H1 (cell line): Measurements from ENCODE around the gene DGKH. TPM values are rescaled to one million over a fixed set of nuclear protein-coding genes. Genes with fewer than 3 reads are reported as not detected.

Experiments used
- CTCF ChIA-PET: fragments of 300-600 bp; sonication (Branson Sonifier 250); formaldehyde crosslinking; loops from one replicate; lab custom pipeline; 2021; ENCODE audit not compliant: partially characterized antibody; lab: Charles Lee
- POLR2A ChIA-PET: fragments of 300-600 bp; sonication (Branson Sonifier 250); formaldehyde crosslinking; loops from one replicate; lab custom pipeline; 2021; ENCODE audit warnings: inconsistent platforms; ENCODE audit not compliant: partially characterized antibody; lab: Charles Lee
- DNase-seq, 2 experiments: peaks; one replicate each; pipeline versions ENCODE4 v3.0.0 to v3.0.0-alpha.2; 2010 to 2022; ENCODE audit warnings: low spot score in 2 of 2, low read depth in 1 of 2, mixed read lengths in 1 of 2
- FAIRE-seq: peaks from 2 replicates; lab custom pipeline; 2011; peaks lifted over from hg19 to GRCh38; lab: Jason Lieb, UNC
- H2AFZ ChIP-seq: 2 replicates; pipeline ENCODE4 v1.8.1; 2012; ENCODE audit warnings: low read length, inconsistent platforms
- H2AK5ac ChIP-seq: 2 replicates; pipeline ENCODE4 v1.6.1; 2013; ENCODE audit warnings: low read depth, low read length
- H2BK120ac ChIP-seq: replicated peaks from 2 replicates; pipeline ENCODE3; 2013; ENCODE audit warnings: low read depth, low read length, inconsistent platforms
- H2BK12ac ChIP-seq: 2 replicates; pipeline ENCODE4 v1.6.1; 2013; ENCODE audit warnings: low read depth, low read length
- H2BK15ac ChIP-seq: 2 replicates; pipeline ENCODE4 v1.6.1; 2013; ENCODE audit warnings: low read length
- H2BK20ac ChIP-seq: 2 replicates; pipeline ENCODE4 v1.6.1; 2013; ENCODE audit warnings: low read length
- H2BK5ac ChIP-seq: 2 replicates; pipeline ENCODE4 v1.6.1; 2013; ENCODE audit warnings: low read depth, low read length
- H3K14ac ChIP-seq: 2 replicates; pipeline ENCODE4 v1.6.1; 2013; ENCODE audit warnings: inconsistent platforms; ENCODE audit not compliant: insufficient read length
- H3K18ac ChIP-seq: 2 replicates; pipeline ENCODE4 v1.6.1; 2013; ENCODE audit warnings: low read length; ENCODE audit errors: extremely low read depth
- H3K23ac ChIP-seq: 2 replicates; pipeline ENCODE4 v1.6.1; 2013; ENCODE audit warnings: inconsistent platforms; ENCODE audit not compliant: insufficient read length
- H3K23me2 ChIP-seq: 2 replicates; pipeline ENCODE4 v1.6.1; 2013; ENCODE audit warnings: low read depth, low read length
- H3K27ac ChIP-seq: 2 replicates; pipeline ENCODE4 v1.6.1; 2011; ENCODE audit warnings: low read depth, low read length, inconsistent platforms
- H3K27me3 ChIP-seq, 4 experiments: replicated peaks in 1 of 4; 1 replicate in 1 of 4; 2 replicates in 3 of 4; pipeline versions ENCODE4 v1.6.1 to v1.8.1; 2011 to 2013; ENCODE audit warnings: low read length in 3 of 4, mild to moderate bottlenecking in 3 of 4, inconsistent platforms in 2 of 4, mixed read lengths in 2 of 4, moderate library complexity in 1 of 4; ENCODE audit not compliant: control insufficient read depth in 3 of 4, insufficient read depth in 3 of 4; ENCODE audit errors: extremely low read depth in 1 of 4
- H3K36me3 ChIP-seq, 4 experiments: 2 replicates each; pipeline versions ENCODE4 v1.6.1 to v1.8.1; 2011 to 2013; ENCODE audit warnings: mild to moderate bottlenecking in 4 of 4, low read length in 3 of 4, moderate library complexity in 2 of 4, control low read depth in 1 of 4, inconsistent platforms in 1 of 4; ENCODE audit not compliant: insufficient read depth in 4 of 4, control insufficient read depth in 2 of 4
- H3K4ac ChIP-seq: replicated peaks from 2 replicates; pipeline ENCODE3; 2013; ENCODE audit warnings: low read length, low read depth, mixed read lengths, inconsistent platforms; ENCODE audit not compliant: insufficient read length
- H3K4me1 ChIP-seq, 4 experiments: replicated peaks in 1 of 4; 1 replicate in 1 of 4; 2 replicates in 3 of 4; pipeline versions ENCODE4 v1.6.1 to v1.8.1; 2011 to 2013; ENCODE audit warnings: low read length in 3 of 4, inconsistent platforms in 2 of 4, mixed read lengths in 1 of 4; ENCODE audit not compliant: insufficient read depth in 4 of 4, control insufficient read depth in 3 of 4
- H3K4me2 ChIP-seq, 2 experiments: 2 replicates each; pipeline versions ENCODE4 v1.6.1 to v1.8.1; 2011 to 2013; ENCODE audit warnings: low read depth in 2 of 2, low read length in 2 of 2, control low read depth in 1 of 2, inconsistent platforms in 1 of 2, mild to moderate bottlenecking in 1 of 2; ENCODE audit not compliant: insufficient read depth in 1 of 2
- H3K4me3 ChIP-seq, 4 experiments: fragments of 200-600, 300-600 bp in 1 of 4; sonication (generic), shearing (Covaris generic), sonication (Bioruptor Twin) in 1 of 4; 2 replicates each; pipeline versions ENCODE4 v1.5.1 to v1.8.1; 2011 to 2016; ENCODE audit warnings: low read length in 4 of 4, low read depth in 3 of 4, control low read depth in 2 of 4, inconsistent platforms in 2 of 4, mild to moderate bottlenecking in 2 of 4, mixed read lengths in 1 of 4, moderate library complexity in 1 of 4; ENCODE audit not compliant: insufficient read depth in 2 of 4; ENCODE audit errors: extremely low read depth in 1 of 4
- H3K56ac ChIP-seq: replicated peaks from 2 replicates; pipeline ENCODE3; 2013; ENCODE audit warnings: low read depth, mild to moderate bottlenecking, mixed read lengths, low read length, inconsistent platforms; ENCODE audit not compliant: insufficient read length
- H3K79me1 ChIP-seq: 2 replicates; pipeline ENCODE4 v1.6.1; 2013; ENCODE audit warnings: low read depth, low read length, control low read depth
- H3K79me2 ChIP-seq, 2 experiments: 2 replicates each; pipeline versions ENCODE4 v1.6.1 to v1.8.1; 2012 to 2013; ENCODE audit warnings: low read length in 2 of 2, mild to moderate bottlenecking in 2 of 2, inconsistent platforms in 1 of 2; ENCODE audit not compliant: insufficient read depth in 2 of 2, control insufficient read depth in 1 of 2
- H3K9ac ChIP-seq, 4 experiments: replicated peaks in 1 of 4; 1 replicate in 1 of 4; 2 replicates in 3 of 4; pipeline versions ENCODE4 v1.6.1 to v1.8.1; 2011 to 2013; ENCODE audit warnings: low read depth in 3 of 4, low read length in 3 of 4, control low read depth in 2 of 4, mild to moderate bottlenecking in 2 of 4, moderate library complexity in 2 of 4, inconsistent platforms in 1 of 4; ENCODE audit errors: extremely low read depth in 1 of 4
- H3K9me3 ChIP-seq, 2 experiments: 2 replicates each; pipeline versions ENCODE4 v1.6.1 to v1.8.1; 2012 to 2013; ENCODE audit warnings: mild to moderate bottlenecking in 2 of 2, moderate library complexity in 2 of 2, control low read depth in 1 of 2, inconsistent platforms in 1 of 2, low read depth in 1 of 2, low read length in 1 of 2, mixed read lengths in 1 of 2; ENCODE audit not compliant: insufficient read depth in 2 of 2
- H4K20me1 ChIP-seq, 2 experiments: replicated peaks in 1 of 2; 2 replicates each; pipeline versions ENCODE3 to v1.8.1; 2011 to 2013; ENCODE audit warnings: inconsistent platforms in 2 of 2, low read length in 2 of 2, mild to moderate bottlenecking in 1 of 2; ENCODE audit not compliant: insufficient read depth in 2 of 2, control insufficient read depth in 1 of 2
- H4K5ac ChIP-seq: 2 replicates; pipeline ENCODE4 v1.6.1; 2013; ENCODE audit warnings: low read length, low read depth, mixed read lengths, inconsistent platforms; ENCODE audit not compliant: insufficient read length
- H4K8ac ChIP-seq: 2 replicates; pipeline ENCODE4 v1.8.0; 2013; ENCODE audit warnings: mild to moderate bottlenecking, moderate library complexity, low read length, inconsistent platforms; ENCODE audit not compliant: insufficient read depth; ENCODE audit errors: extremely low read depth
- H4K91ac ChIP-seq: replicated peaks from 2 replicates; pipeline ENCODE3; 2013; ENCODE audit warnings: low read length, mixed read lengths, inconsistent platforms; ENCODE audit not compliant: insufficient read length
- CBX5 ChIP-seq: fragments of 300-800, 300-1000 bp; sonication (generic); IDR thresholded peaks from 2 replicates; pipeline ENCODE4 v1.7.1; 2016; ENCODE audit warnings: antibody characterized with exemption, low read length, low read depth
- CHD2 ChIP-seq: IDR thresholded peaks from 2 replicates; pipeline ENCODE4 v1.6.1; 2012; ENCODE audit warnings: low read length, improper control_type of control experiment
- CTBP2 ChIP-seq: IDR thresholded peaks from 2 replicates; pipeline ENCODE4 v1.7.0; 2011; ENCODE audit warnings: borderline replicate concordance, mild to moderate bottlenecking, moderate library complexity, mixed read lengths, low read length; ENCODE audit not compliant: insufficient read depth, insufficient read length
- CTCF ChIP-seq, 3 experiments: IDR thresholded peaks; 1 replicate in 2 of 3; 2 replicates in 1 of 3; pipeline versions ENCODE4 v1.5.1 to v1.6.1; 2011; ENCODE audit warnings: low read length in 3 of 3, mild to moderate bottlenecking in 3 of 3, inconsistent platforms in 2 of 3, low read depth in 1 of 3, moderate library complexity in 1 of 3; ENCODE audit not compliant: insufficient read depth in 1 of 3; ENCODE audit errors: control extremely low read depth in 1 of 3
- PHF8 ChIP-seq: fragments of 200-600 bp; sonication (generic); conservative IDR thresholded peaks from 2 replicates; pipeline ENCODE4 v1.7.1; 2012; ENCODE audit warnings: low read depth, mild to moderate bottlenecking, inconsistent platforms, low read length, moderate library complexity
- USF2 ChIP-seq: IDR thresholded peaks from 2 replicates; pipeline ENCODE4 v1.6.1; 2011; ENCODE audit warnings: low read length, improper control_type of control experiment
- WGBS, 2 experiments: shearing (Covaris generic) in 1 of 2; methylation state at CpG; one replicate each; pipeline versions ENCODE4 v1.1.6 to v1.1.7; 2013 to 2015; ENCODE audit warnings: low lambda C conversion rate in 2 of 2, mixed read lengths in 2 of 2, inconsistent platforms in 1 of 2, low coverage in 1 of 2, missing lambda C conversion rate in 1 of 2; ENCODE audit not compliant: insufficient replicate concordance in 2 of 2, insufficient coverage in 1 of 2, insufficient read length in 1 of 2; ENCODE audit errors: extremely low coverage in 1 of 2, missing lambda C conversion rate in 1 of 2; 5-methylcytosine and 5-hydroxymethylcytosine counted together
- polyA plus RNA-seq, 7 experiments: library from polyadenylated mRNA; depleted of rRNA in 3 of 7; stranded (reverse) in 5 of 7; unstranded in 2 of 7; fragments of >200 nt in 5 of 7; fragments of 200-250 nt in 2 of 7; gene quantifications; 1 replicate in 5 of 7; 2 replicates in 1 of 7; 4 replicates in 1 of 7; pipeline versions ENCODE4 v1.2.1 to v1.2.3, GENCODE V29; 2011 to 2013; ENCODE audit warnings: missing spikeins in 2 of 7, mixed read lengths in 2 of 7
- total RNA-seq: library from RNA; stranded (reverse); fragmentation: NEBNext Ultra II Directional; extraction: Animal tissue kit (Norgen Biotek cat#: 25700); gene quantifications from 2 replicates; pipeline ENCODE4 v1.2.1, GENCODE V29; 2021

The DGKH gene
- total and polyA plus RNA-seq, 2 of the 8 experiments (the other 6 are each of a cell fraction or from before 2014, with no cell fraction given), result 2.1 to 7.9 TPM

- Histone ChIP-seq H4K20me1 (no peaks in the 10 kb centered on the region), H3K79me2 (peaks cover 2 to 42% of the 10 kb centered on the region in 2 experiments; a peak in 3 of 4 replicates), H3K36me3 (no peaks in the 10 kb centered on the region), H3K18ac (0 out of 2 replicates have a peak overlapping the region, but pooled peaks have one; percentile 10), H3K23ac (no peak overlapping the region), H3K56ac (peak overlapping the region; percentile 32), H3K4me2 (peak overlapping the region; percentile 38 to 64), H3K4me3 (peak overlapping the region; percentile 62 to 75 (median 68)), H3K27me3 (no peaks in the 10 kb centered on the region), H2BK120ac (no peak overlapping the region), H2BK20ac (no peak overlapping the region), H3K14ac (no peak overlapping the region), H2BK5ac (no peak overlapping the region; the same call in 1 of the 2 replicates), H3K9ac (peak overlapping the region in 3 of 4 experiments; percentile 39 to 78 (median 73); a peak in 6 of 7 replicates), H2AFZ (peak overlapping the region; percentile 54; the same call in 1 of the 2 replicates), H2BK15ac (no peak overlapping the region), H4K91ac (no peak overlapping the region), H3K27ac (peak overlapping the region; percentile 83; the same call in 1 of the 2 replicates), H3K9me3 (peaks cover 0 to 8% of the 10 kb centered on the region in 2 experiments; a peak in 1 of 4 replicates), H4K8ac (no peak overlapping the region; the same call in 1 of the 2 replicates), H3K4ac (no peak overlapping the region), H3K23me2 (peaks cover 3% of the 10 kb centered on the region; the same call in 1 of the 2 replicates), H2AK5ac (no peak overlapping the region), H4K5ac (no peak overlapping the region), H3K4me1 (peaks cover 0 to 9% (median 2%) of the 10 kb centered on the region in 4 experiments; a peak in 2 of 7 replicates), H3K79me1 (peaks cover 6% of the 10 kb centered on the region; the same call in 1 of the 2 replicates), H2BK12ac (no peak overlapping the region)
- DNase-seq, result peak; percentile 89 to 96
- CTCF ChIA-PET, result interaction anchor here (1.0 to 1.5 kb wide), 2 partner anchors 19 to 102 kb away, joined by 3 read pairs; no protein-coding TSS in a partner anchor
- POLR2A ChIA-PET, result interaction anchor here (0.7 to 2.4 kb wide), 6 partner anchors 9 to 49 kb away, joined by 3 to 12 read pairs (median 7); no protein-coding TSS in a partner anchor
- FAIRE-seq, result peak; percentile 58
- 1% methylated on average over 30 of the region's 57 CpGs; no CpG with 5 or more reads in 1 of the 2 experiments for WGBS, 2 experiments
- TF ChIP-seq USF2 (peak; percentile 88), CTBP2 (no peak), CTCF (IDR thresholded peaks at IDR 0.05; ENCODE audit: control extremely low read depth in 1 of 3, insufficient read depth in 1 of 3, low read depth in 1 of 3, low read length in 3 of 3) (no peak), PHF8 (peak; percentile 36), CBX5 (no peak), CHD2 (peak; percentile 98)
Observed at GRCh38 chr13:42271337-42272114, 223.1 kb downstream of the DGKH start.
